Left ventricle myocardium superior (tissue), 1 donor: ENCODE results near the gene CACNA1A. TPM values are rescaled to one million over a fixed set of nuclear protein-coding genes. Genes with fewer than 3 reads are reported as not detected.
"Not testable (repeated sequence)": the region's sequence is repeated elsewhere in the genome, so short reads cannot be mapped to it uniquely, and the experiment has no call there.

Experiments used
- ATAC-seq: fragments of 200-7000 bp; cut with Tn5 transposase; one replicate; pipeline ENCODE4 v1.9.1; 2020; ENCODE audit warnings: mild to moderate bottlenecking, moderate library complexity
- DNase-seq: peaks from one replicate; pipeline ENCODE4 v3.0.0-alpha.2; 2020
- intact Hi-C: fragments of 100-400 bp; cut with micrococcal nuclease; formaldehyde crosslinking; loops from one replicate; pipeline ENCODE4 v1.11.0; 2022
- total RNA-seq: library from RNA; stranded (reverse); fragmentation: NEBNext Ultra II Directional; extraction: Animal tissue kit (Norgen Biotek cat#: 25700); gene quantifications from one replicate; pipeline ENCODE4 v1.2.1, GENCODE V29; 2021
- donor health status: DM: no; HTN: yes; CAD: no; lungs with severe emphysema.

Gene CACNA1A
- total RNA-seq, 1 donor from 2014 or later = 0.42 TPM

- intact Hi-C loops = no loop called here
- ATAC-seq = peak; percentile 26
Measured at GRCh38 chr19:13382633-13382938, 123.7 kb downstream of the CACNA1A start.

GRCh38 chr19:13381827-13382632, 124.2 kb downstream of the CACNA1A start:
- intact Hi-C loops = no loop called here
- ATAC-seq (peak; percentile 72), DNase-seq (no peak)

More at GRCh38 chr19:13382633-13382938, 123.7 kb downstream of the CACNA1A start:
- DNase-seq = no peak

GRCh38 chr19:13376537-13376936, 129.7 kb downstream of the CACNA1A start:
- no peak for DNase-seq
- intact Hi-C loops = no loop called here
- no peak for ATAC-seq

- no peak for DNase-seq
- no peak for ATAC-seq
- intact Hi-C loops = no loop called here
Measured at GRCh38 chr19:13373599-13373998, 132.7 kb downstream of the CACNA1A start.

- DNase-seq = no peak
- intact Hi-C loops = no loop called here
- no peak for ATAC-seq
Measured at GRCh38 chr19:13370948-13371347, 135.3 kb downstream of the CACNA1A start.

- intact Hi-C loops = no loop called here
- DNase-seq (no peak), ATAC-seq (no peak)
Measured at GRCh38 chr19:13366529-13367143, 139.6 kb downstream of the CACNA1A start.

- DNase-seq (no peak), ATAC-seq (no peak)
- intact Hi-C loops = no loop called here
Measured at GRCh38 chr19:13363954-13364353, 142.3 kb downstream of the CACNA1A start.

GRCh38 chr19:13363245-13363644, 143.0 kb downstream of the CACNA1A start:
- DNase-seq = no peak
- intact Hi-C loops = no loop called here
- ATAC-seq = no peak

- ATAC-seq (no peak), DNase-seq (no peak)
- intact Hi-C loops = no loop called here
Measured at GRCh38 chr19:13362668-13363067, 143.6 kb downstream of the CACNA1A start.

- DNase-seq, ATAC-seq, intact Hi-C loops: not testable (repeated sequence)
Measured at GRCh38 chr19:13361726-13362125, 144.6 kb downstream of the CACNA1A start.

- ATAC-seq = no peak
Measured at GRCh38 chr19:13356686-13357280, 149.5 kb downstream of the CACNA1A start.

GRCh38 chr19:13356185-13356584, 150.1 kb downstream of the CACNA1A start:
- ATAC-seq = no peak

More at GRCh38 chr19:13356686-13357280, 149.5 kb downstream of the CACNA1A start:
- intact Hi-C loops = no loop called here
- no peak for DNase-seq

GRCh38 chr19:13355356-13355755, 150.9 kb downstream of the CACNA1A start:
- ATAC-seq (no peak), DNase-seq (no peak)
- intact Hi-C loops = no loop called here

More at GRCh38 chr19:13356185-13356584, 150.1 kb downstream of the CACNA1A start:
- no peak for DNase-seq
- intact Hi-C loops = no loop called here

- ATAC-seq (no peak), DNase-seq (no peak)
- intact Hi-C loops = no loop called here
Measured at GRCh38 chr19:13353625-13354024, 152.7 kb downstream of the CACNA1A start.

- ATAC-seq = no peak
- intact Hi-C loops = no loop called here
- DNase-seq = no peak
Measured at GRCh38 chr19:13350759-13351158, 155.5 kb downstream of the CACNA1A start.

GRCh38 chr19:13350072-13350471, 156.2 kb downstream of the CACNA1A start:
- no peak for ATAC-seq
- no peak for DNase-seq
- intact Hi-C loops = no loop called here

- DNase-seq = no peak
- intact Hi-C loops = no loop called here
- ATAC-seq = no peak
Measured at GRCh38 chr19:13347367-13347766, 158.9 kb downstream of the CACNA1A start.

- intact Hi-C loops = no loop called here
- ATAC-seq (no peak), DNase-seq (no peak)
Measured at GRCh38 chr19:13343514-13343913, 162.8 kb downstream of the CACNA1A start.

- intact Hi-C loops = no loop called here
- DNase-seq (no peak), ATAC-seq (no peak)
Measured at GRCh38 chr19:13342672-13343071, 163.6 kb downstream of the CACNA1A start.

- intact Hi-C loops = no loop called here
- DNase-seq = peak; percentile 26
- ATAC-seq = no peak
Measured at GRCh38 chr19:13339869-13340268, 166.4 kb downstream of the CACNA1A start.
